ENCODE results near the gene CAPN13.

GRCh38 chr2:30733876-30734520 is 73.2 kb downstream of the CAPN13 start:
- TF ChIP-seq POLR2AphosphoS5 (IDR thresholded peaks at IDR 0.05) (no peak), CTCF (IDR thresholded peaks at IDR 0.05) (no peak), POLR2A (IDR thresholded peaks at IDR 0.05; ENCODE audit: low read depth) (no peak)

All from esophagus muscularis mucosa (tissue), 3 donors.